GM15510 (cell line): ENCODE measurements around the gene SLC35F4.

ENCODE experiments used
- POLR2A ChIP-seq: IDR thresholded peaks from 3 replicates; pipeline ENCODE4 v1.6.1; 2011; ENCODE audit warnings: borderline replicate concordance; ENCODE audit not compliant: insufficient read length; ENCODE audit errors: extremely low read depth

The SLC35F4 gene

DNA sequence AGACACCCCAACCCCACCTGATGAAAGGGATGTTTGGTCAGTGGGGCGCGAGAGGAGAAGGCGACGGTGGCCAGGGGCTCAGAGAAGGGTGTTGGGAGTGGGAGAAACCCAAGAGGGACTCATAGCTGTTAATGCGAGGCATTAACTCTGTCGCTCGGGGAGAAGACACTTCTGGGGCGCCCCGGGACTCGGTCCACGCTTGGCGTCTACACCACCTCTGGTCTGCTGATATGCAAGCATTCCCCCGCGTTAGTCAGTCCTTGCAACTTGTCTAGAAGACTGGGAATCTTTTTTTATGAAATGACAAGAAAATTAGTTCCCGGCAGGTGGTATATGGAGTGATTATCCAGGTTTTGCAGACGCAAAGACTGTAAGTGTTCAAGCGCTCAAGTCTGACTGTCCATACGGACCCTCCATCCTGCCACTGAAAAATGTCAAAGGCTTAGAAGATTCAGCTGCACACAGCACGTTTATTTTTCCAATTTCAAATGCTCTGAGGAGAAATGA is 360 bp upstream of the SLC35F4 start:
- no peak for TF ChIP-seq POLR2A

DNA sequence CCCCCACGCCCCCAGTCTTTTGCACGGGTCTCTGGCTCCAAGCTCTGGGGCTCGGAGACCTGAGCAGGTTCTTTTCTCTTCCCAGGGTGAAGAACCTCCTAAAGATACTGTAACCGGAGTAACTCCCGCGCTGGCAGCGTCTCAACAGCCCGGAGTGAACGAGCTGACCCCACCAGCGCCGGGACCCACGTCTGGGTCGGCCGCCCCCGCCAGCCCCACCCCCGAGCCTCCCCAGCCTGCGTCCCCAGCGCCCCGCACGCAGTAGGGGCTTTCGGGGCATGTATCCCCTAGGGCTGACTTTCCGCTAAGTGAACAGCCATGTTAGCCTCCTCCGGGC is 858 bp downstream of the SLC35F4 start:
- TF ChIP-seq POLR2A, result no peak

DNA sequence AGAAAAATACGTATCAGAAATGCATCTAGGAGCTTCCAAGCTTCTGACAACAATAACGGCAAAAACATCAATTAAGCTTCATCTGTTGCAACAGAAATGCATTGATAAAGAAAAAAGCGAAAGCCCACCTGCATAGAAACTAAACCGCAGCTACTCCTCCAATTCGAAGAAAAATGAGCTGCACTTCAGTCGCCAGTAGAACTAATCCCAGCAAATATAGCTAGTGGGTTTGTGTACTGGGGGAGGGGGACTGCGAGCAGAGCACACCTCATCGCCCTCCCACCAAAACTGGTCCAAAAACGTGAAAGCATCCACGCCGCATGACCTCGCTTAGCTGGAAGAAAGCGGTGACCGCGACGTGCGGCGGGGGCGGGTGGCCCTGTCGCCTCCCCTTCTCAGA is 1.2 kb downstream of the SLC35F4 start:
- no peak for TF ChIP-seq POLR2A

DNA sequence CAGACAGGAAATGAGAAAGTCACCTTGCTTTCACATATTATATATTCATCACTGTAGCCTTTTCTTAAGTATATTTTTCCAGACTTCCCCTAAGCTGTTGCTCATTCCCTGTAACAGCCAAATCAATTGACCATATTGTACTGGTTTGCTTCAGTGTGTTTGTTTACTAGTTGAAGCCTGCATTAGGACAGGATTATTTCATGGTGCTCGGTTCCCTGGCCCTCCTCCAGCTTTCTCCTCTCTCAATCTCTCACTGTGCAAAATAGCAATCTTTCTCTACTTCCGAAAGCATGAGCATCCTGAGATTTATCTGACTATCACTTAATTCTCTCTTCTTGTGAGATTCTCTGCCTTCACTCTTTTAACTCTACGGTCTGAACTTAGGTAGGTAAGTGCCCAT is 2.4 kb downstream of the SLC35F4 start:
- no peak for TF ChIP-seq POLR2A

DNA sequence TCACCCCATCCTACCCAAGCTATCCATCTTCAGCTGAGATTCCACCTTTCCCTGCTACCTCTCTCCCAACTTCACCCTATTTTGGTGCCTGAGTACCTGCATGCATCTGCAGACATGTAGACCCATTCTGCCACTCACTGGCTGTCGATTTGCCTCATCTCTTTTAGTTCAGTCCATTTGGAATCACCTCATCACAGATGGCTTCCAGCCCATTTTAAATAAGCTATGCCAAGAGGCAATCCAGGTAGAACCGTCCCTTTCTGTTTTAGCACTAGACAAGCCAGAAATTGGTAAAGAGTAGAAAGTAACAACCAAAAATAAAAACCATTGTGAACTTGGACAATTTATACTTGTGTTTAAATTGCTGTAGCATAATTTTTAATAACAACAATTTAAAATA is 11.3 kb downstream of the SLC35F4 start:
- TF ChIP-seq POLR2A, result no peak

DNA sequence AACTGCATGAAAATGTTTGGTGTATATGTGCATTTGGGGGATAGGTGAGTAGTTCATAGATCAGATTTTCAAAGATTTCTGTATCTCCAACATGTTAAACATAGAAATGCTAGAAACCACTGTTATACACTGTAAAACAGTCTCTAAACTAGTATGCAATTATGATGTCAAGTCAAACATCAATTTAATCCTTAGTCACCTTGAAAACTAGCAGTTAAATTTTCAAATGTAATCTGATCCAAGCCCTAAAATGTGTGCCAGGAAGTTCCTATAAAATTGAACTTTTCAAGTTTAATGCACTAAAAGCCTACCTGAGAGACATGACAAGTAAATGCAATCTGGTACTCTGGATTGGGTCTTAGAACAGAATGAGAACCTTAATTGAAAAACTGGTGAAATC is 14.5 kb downstream of the SLC35F4 start:
- no peak for TF ChIP-seq POLR2A

DNA sequence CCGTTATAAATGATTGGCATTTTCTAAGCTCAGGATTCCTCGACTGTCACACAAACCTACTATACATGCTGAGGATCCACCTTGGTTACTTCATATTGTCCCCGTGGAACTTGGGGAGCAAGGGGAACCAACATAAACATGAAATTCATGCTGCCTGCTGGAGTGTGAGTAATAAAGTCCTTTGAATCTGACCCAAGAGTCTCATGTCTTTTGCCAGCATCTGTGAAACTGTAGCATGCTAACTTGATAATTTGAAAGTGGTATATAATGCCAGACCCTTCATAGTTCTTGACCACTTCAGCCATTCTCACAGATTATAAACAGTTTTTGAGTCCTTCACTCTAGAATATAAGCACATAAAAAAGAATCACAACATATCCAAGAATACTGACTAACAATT is 17.1 kb downstream of the SLC35F4 start:
- no peak for TF ChIP-seq POLR2A

DNA sequence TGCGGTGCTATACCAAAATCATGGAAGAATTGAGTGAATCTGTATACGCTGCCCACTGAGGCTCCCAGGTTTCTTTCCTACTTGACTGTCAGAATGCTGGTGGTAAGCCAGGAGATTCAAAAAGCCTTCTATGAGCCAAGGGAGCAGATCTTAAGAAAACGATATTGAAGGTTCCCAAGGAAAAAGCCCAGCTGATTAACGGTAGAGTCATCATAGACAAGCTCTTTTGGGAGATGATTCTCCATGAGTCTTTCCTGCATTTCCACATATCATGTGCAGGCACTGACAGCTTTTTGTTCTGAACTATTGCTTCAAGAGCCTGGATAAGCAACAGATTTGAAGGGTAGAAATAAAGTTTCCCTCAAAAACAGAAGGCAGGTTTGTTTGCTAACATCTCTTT is 17.5 kb downstream of the SLC35F4 start:
- TF ChIP-seq POLR2A, result no peak

DNA sequence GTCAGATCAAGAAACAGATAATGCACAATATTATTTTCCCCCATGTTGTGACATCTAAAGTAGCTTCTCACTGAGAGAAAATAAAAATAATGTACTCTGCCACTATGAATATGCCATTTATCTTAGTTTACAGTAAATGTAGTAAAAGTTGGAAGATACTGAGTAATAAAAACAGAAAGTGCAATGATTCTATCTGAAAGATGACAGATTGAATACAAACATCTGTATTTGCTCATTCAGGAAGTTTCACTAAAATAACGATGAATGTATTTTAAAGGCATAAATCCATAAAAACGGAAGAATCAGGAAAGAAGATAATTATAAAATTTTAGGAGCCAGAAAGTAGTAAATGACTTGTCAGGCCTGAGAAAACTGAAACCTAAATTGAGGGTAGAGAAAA is 18.2 kb downstream of the SLC35F4 start:
- TF ChIP-seq POLR2A, result no peak

DNA sequence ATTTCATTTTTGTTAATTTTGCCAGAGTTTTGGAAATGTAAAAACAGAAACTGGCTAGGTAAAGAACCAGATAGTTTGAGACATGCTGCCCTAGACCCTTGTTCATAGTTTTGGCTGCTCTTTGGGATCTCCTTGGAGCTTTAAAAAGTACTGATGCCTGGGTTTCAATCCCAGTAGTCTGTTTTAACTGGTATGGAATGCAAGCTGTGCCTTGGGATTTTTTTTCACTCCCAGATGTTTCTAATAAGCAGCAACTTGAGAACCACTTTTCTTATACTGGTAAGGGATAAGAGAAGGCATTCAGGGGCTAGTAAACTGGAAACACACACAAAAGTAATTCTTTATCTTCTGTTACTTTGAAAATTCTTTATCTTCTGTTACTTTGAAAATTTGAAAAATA is 18.8 kb downstream of the SLC35F4 start:
- TF ChIP-seq POLR2A, result no peak

DNA sequence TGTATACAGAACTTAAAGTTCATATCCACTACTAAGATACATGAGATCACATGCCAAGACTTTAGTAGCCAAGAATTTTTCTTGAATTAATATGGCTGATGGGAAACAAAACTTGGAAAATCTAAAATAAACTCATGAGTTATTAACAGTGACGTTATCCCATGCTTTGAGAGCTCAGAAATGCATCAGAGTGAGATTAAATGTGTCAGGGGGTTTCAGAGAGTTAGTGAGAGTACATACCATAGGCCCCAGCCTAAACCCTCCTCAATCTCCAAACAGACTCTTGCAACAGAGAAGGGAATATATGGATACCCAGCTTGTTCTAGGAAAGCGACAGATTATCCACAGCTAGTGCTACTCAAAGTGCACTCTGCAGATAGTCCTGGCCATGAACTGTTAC is 19.3 kb downstream of the SLC35F4 start:
- no peak for TF ChIP-seq POLR2A

DNA sequence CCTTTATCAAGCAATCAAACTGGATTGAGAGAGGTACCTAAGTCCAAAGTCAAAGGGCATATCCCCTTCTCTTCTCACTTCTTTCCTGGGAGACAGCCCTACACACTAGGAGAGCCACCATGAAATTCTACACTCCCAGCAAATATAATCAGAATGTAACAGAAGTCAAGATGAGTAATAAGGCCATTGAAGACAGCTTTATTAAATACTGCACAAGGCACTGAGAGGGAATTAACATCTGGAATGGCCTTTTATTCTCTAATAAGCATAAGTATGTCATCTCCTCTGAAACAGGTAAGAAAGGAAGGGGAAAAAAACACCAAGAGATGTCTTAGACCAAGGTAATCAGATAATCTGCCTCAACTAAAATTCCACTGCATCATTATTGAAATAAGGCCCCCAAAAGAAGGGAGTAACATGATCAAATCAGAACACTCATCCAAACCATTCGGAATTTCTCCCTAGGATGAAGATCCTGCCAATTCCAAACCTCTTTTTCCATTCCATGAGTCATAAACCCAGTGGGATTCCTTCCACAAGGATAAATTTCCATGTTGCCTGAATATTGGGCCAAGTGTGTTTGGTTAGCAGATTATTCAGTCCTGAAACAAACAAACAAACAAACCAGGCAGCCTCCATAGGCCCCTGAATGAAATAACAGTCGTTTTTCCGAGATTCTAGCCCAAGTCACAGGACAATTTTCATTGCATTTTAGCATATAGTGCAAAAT is 19.9 kb downstream of the SLC35F4 start:
- no peak for TF ChIP-seq POLR2A

DNA sequence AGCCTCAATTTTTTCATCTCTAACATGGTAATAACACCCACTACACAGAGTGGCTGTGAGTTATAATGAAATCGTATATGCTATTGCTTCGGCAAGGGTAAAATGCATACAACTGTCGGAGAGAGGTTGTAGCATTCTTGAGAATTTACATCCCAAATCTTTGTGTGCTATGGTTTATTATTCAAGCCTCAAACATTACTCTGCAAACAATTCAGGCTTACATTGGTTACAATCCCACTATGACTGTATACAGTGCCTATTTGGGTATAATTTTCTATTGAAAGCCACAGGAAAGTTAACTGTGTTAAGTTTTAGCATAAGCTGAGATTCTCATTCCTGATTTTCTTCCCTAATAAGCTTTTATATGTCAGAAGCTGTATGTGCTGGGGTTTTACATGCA is 20.6 kb downstream of the SLC35F4 start:
- no peak for TF ChIP-seq POLR2A

DNA sequence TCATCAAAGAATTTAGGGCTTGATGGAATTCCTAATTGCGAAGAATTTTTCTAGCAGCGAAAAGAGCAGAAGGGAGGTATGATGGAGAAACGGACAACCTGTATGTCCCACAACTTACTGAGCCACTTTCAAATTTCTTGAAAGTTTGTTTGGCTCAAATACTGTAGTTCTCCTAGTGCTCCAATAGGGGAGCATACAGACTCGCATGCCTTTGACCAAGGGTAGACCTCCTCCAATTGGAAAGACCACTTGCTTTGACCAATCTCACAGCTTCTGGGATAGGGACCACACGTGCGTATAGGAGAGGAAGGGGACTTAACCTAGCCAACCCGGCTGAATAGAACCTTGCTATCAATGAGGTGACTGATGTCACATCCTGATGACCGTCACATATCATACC is 28.6 kb downstream of the SLC35F4 start:
- TF ChIP-seq POLR2A, result no peak

DNA sequence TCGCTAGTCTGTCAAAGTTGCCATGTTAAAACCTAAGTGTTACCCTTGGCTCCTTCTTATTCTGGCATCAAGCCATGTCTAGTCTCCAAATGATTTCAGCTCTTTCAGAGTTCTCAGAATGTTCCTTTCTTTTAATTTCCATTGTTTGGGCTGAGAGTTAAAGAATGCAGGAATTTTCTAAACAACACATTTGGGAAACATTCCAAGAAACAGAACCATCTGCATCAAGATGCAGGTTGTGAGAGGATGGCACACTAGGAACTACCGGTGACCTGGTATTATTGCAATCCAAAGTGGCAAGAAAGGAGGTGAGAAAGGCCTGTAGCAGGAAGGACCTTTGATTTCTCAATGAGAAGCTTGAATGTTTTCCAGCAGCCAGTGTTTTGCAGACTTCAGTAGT is 30.1 kb downstream of the SLC35F4 start:
- no peak for TF ChIP-seq POLR2A

DNA sequence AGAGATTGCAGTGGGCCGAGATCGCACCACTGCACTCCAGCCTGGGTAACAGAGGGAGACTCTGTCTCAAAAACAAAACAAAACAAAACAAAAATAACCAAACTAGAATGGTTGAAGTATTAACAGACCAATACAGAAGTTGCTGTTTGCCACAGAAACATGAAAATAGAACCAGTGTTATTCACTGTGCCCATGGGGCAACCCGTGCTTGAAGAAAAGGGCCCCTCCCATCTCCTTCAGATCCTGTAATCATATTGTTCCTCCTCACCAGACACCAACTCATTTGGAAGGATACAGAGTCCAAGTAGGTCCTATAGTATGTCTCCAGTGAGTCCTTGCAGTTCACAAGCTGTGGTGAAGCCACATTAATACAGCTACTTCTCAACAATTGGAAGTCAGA is 30.9 kb downstream of the SLC35F4 start:
- no peak for TF ChIP-seq POLR2A
